ENCODE measurements around the gene R3HDM2.

R3HDM2 gene

DNA sequence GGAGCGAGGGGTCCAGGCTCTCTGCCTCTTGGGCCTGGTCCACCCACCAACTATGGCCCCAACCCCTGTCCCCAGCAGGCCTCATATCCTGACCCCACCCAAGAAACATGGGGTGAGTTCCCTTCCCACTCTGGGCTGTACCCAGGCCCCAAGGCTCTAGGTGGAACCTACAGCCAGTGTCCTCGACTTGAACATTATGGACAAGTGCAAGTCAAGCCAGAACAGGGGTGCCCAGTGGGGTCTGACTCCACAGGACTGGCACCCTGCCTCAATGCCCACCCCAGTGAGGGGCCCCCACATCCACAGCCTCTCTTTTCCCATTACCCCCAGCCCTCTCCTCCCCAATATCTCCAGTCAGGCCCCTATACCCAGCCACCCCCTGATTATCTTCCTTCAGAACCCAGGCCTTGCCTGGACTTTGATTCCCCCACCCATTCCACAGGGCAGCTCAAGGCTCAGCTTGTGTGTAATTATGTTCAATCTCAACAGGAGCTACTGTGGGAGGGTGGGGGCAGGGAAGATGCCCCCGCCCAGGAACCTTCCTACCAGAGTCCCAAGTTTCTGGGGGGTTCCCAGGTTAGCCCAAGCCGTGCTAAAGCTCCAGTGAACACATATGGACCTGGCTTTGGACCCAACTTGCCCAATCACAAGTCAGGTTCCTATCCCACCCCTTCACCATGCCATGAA is 40.3 kb upstream of the R3HDM2 start:
- TF ChIP-seq, protein P1, sequence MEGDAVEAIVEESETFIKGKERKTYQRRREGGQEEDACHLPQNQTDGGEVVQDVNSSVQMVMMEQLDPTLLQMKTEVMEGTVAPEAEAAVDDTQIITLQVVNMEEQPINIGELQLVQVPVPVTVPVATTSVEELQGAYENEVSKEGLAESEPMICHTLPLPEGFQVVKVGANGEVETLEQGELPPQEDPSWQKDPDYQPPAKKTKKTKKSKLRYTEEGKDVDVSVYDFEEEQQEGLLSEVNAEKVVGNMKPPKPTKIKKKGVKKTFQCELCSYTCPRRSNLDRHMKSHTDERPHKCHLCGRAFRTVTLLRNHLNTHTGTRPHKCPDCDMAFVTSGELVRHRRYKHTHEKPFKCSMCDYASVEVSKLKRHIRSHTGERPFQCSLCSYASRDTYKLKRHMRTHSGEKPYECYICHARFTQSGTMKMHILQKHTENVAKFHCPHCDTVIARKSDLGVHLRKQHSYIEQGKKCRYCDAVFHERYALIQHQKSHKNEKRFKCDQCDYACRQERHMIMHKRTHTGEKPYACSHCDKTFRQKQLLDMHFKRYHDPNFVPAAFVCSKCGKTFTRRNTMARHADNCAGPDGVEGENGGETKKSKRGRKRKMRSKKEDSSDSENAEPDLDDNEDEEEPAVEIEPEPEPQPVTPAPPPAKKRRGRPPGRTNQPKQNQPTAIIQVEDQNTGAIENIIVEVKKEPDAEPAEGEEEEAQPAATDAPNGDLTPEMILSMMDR (IDR thresholded peaks at IDR 0.05; ENCODE audit: low read depth, low read length), result no peak
- H3K4me3 ChIP-seq (ENCODE audit: low read depth, low read length), result no peak overlapping the region

DNA sequence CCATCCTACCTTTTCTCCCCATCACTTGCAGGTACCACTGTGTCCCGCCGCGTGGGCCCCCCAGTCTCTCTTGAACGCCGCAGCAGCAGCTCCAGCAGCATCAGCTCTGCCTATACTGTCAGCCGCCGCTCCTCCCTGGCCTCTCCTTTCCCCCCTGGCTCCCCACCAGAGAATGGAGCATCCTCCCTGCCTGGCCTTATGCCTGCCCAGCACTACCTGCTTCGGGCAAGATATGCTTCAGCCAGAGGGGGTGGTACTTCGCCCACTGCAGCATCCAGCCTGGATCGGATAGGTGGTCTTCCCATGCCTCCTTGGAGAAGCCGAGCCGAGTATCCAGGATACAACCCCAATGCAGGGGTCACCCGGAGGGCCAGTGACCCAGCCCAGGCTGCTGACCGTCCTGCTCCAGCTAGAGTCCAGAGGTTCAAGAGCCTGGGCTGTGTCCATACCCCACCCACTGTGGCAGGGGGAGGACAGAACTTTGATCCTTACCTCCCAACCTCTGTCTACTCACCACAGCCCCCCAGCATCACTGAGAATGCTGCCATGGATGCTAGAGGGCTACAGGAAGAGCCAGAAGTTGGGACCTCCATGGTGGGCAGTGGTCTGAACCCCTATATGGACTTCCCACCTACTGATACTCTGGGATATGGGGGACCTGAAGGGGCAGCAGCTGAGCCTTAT is 39.6 kb upstream of the R3HDM2 start:
- TF ChIP-seq, protein P1 (IDR thresholded peaks at IDR 0.05; ENCODE audit: low read depth, low read length), result no peak
- H3K4me3 ChIP-seq (ENCODE audit: low read depth, low read length), result no peak overlapping the region

DNA sequence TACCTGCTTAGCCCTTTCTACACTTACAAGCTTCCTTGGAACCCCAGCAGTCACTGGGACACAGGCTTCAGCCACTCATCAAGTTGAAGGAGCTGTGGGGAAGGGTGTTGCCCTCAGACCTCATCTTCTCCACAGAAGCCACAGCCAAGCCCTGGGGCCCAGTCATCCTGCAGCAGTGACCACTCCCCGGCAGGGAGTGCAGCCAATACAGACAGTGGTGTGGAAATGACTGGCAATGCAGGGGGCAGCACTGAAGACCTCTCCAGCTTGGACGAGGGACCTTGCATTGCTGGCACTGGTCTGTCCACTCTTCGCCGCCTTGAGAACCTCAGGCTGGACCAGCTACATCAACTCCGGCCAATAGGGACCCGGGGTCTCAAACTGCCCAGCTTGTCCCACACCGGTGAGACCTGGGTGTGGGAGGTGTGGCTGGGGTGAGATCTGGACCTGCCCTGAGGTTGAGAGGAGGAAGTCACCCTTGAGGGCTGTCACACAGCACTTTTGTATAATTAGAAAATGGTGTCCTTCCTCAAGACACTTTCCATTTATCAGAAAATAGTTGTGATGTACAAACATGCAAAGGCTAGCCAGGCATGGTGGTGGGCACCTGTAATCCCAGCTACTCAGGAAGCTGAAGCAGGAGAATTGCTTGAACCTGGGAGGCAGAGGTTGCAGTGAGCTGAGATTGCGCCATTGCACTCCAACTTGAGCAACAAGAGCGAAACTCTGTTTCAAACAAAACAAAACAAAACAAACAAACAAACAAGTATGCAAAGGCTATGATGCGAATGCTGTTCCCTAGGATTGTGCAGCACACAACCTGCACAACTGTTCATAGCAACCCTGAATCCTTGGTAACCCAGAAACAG is 38.7 kb upstream of the R3HDM2 start:
- TF ChIP-seq, protein P1 (IDR thresholded peaks at IDR 0.05; ENCODE audit: low read depth, low read length), result no peak
- no peak overlapping the region for H3K4me3 ChIP-seq (ENCODE audit: low read depth, low read length)

- TF ChIP-seq, protein P1 (IDR thresholded peaks at IDR 0.05; ENCODE audit: low read depth, low read length), result no peak
- no peak overlapping the region for H3K4me3 ChIP-seq (ENCODE audit: low read depth, low read length)
Observed at GRCh38 chr12:57467915-57468314, 37.1 kb upstream of the R3HDM2 start.

- TF ChIP-seq, protein P1 (IDR thresholded peaks at IDR 0.05; ENCODE audit: low read depth, low read length), result no peak
- no peak overlapping the region for H3K4me3 ChIP-seq (ENCODE audit: low read depth, low read length)
Observed at GRCh38 chr12:57467212-57467874, 36.5 kb upstream of the R3HDM2 start.

DNA sequence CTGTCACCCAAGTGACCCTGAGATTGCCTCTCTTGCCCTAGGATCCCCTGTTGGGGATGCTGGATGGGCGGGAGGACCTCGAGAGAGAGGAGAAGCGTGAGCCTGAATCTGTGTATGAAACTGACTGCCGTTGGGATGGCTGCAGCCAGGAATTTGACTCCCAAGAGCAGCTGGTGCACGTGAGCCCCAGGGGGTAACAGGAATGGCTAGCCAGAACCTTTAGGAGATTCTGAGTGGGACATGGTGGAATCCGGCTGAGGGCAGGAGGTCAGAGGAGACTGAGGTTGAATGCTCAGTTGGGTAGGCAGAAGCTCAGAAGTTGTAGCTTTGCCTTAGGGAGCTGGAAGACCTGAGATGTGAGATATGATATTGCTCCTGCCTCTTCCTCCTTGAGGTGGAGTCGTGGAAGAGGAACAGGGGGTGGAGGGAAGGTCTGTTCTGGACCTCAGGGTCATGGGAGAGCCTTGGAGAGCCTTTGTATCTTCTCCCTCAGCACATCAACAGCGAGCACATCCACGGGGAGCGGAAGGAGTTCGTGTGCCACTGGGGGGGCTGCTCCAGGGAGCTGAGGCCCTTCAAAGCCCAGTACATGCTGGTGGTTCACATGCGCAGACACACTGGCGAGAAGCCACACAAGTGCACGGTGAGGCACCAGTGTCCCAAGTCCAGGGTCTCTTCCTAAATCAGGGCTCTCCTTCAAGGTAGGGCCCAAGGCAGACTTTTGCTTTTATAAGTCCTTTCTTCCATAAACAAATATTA is 35.1 kb upstream of the R3HDM2 start:
- H3K4me3 ChIP-seq (ENCODE audit: low read depth, low read length), result no peak overlapping the region
- TF ChIP-seq, protein P1 (IDR thresholded peaks at IDR 0.05; ENCODE audit: low read depth, low read length), result no peak

Data from WI38 (cell line).